Measurements from ENCODE around the gene ZP4.

GRCh38 chr1:237879195-237879594 is 11.5 kb downstream of the ZP4 start:
- TF ChIP-seq TAF1 (IDR thresholded peaks at IDR 0.05; ENCODE audit: low read depth, low read length) (no peak), POLR2AphosphoS5 (IDR thresholded peaks at IDR 0.05; ENCODE audit: low read depth, low read length) (no peak)
